ENCODE data around the gene PLXNA2. TPM values are rescaled to one million over a fixed set of nuclear protein-coding genes. Genes with fewer than 3 reads are reported as not detected.

The PLXNA2 gene
- polyA plus RNA-seq, 1 of the 3 experiments (the other 2 are of a cell fraction), result 8.5 TPM

GRCh38 chr1:208180421-208180820, 63.8 kb downstream of the PLXNA2 start:
- Histone ChIP-seq H3K27me3 (ENCODE audit: insufficient read depth) (no peaks in the 10 kb centered on the region), H3K27ac (ENCODE audit: low read depth in 2 of 2, low read length in 1 of 2) (no peak overlapping the region; a peak in 1 of 4 replicates), H3K36me3 (replicated peaks in 1 of 2; ENCODE audit: control insufficient read depth in 1 of 2, insufficient read depth in 2 of 2, low read length in 1 of 2) (peaks cover 0 to 11% of the 10 kb centered on the region in 2 experiments), H3K9me2 (no peaks in the 10 kb centered on the region), H4K20me1 (ENCODE audit: insufficient read depth) (peaks cover 5% of the 10 kb centered on the region; the same call in 1 of the 2 replicates), H3K9ac (no peak overlapping the region), H3K4me1 (ENCODE audit: control insufficient read depth in 1 of 2, insufficient read depth in 2 of 2, low read depth in 1 of 2, low read length in 1 of 2) (peaks cover 32 to 47% of the 10 kb centered on the region in 2 experiments), H3K79me2 (ENCODE audit: insufficient read depth) (peaks cover 61% of the 10 kb centered on the region), H2AFZ (ENCODE audit: low read depth) (no peak overlapping the region), H3K9me3 (no peaks in the 10 kb centered on the region), H3F3A (replicated peaks; ENCODE audit: insufficient read depth) (peaks cover 17% of the 10 kb centered on the region), H3K4me2 (no peak overlapping the region), H3K4me3 (ENCODE audit: low read depth in 2 of 2, low read length in 1 of 2) (no peak overlapping the region)
- 92% methylated on average over 7 of the region's 7 CpGs for WGBS (ENCODE audit: low lambda C conversion rate)
- ChIA-PET CTCF (interaction anchor here (0.8 to 1.5 kb wide), 3 partner anchors 18 to 159 kb away, joined by 3 to 5 read pairs (median 3); no protein-coding TSS in a partner anchor), POLR2A (no interaction called here)
- no peak for DNase-seq
- TF ChIP-seq YY1 (IDR thresholded peaks at IDR 0.05; ENCODE audit: low read depth) (no peak), GABPA (IDR thresholded peaks at IDR 0.05; ENCODE audit: low read depth) (no peak), FOXJ3 (CRISPR knock-in tag; IDR thresholded peaks at IDR 0.05) (no peak), RAD21 (IDR thresholded peaks at IDR 0.05; ENCODE audit: low read length) (no peak), TAF1 (IDR thresholded peaks at IDR 0.05; ENCODE audit: borderline replicate concordance, low read depth, low read length) (no peak), IRF3 (IDR thresholded peaks at IDR 0.05; ENCODE audit: low read depth, low read length) (no peak), FOSL2 (IDR thresholded peaks at IDR 0.05; ENCODE audit: borderline replicate concordance, low read depth) (no peak), CHD2 (IDR thresholded peaks at IDR 0.05; ENCODE audit: low read length, partially characterized antibody) (no peak), EP300 (IDR thresholded peaks at IDR 0.05; ENCODE audit: borderline replicate concordance in 1 of 2, low read depth in 1 of 2, low read length in 1 of 2) (no peak)

GRCh38 chr1:208179961-208180409, 64.2 kb downstream of the PLXNA2 start:
- Histone ChIP-seq H3K27ac (ENCODE audit: low read depth in 2 of 2, low read length in 1 of 2) (no peak overlapping the region; a peak in 1 of 4 replicates), H3K4me1 (ENCODE audit: control insufficient read depth in 1 of 2, insufficient read depth in 2 of 2, low read depth in 1 of 2, low read length in 1 of 2) (peaks cover 31 to 48% of the 10 kb centered on the region in 2 experiments), H4K20me1 (ENCODE audit: insufficient read depth) (peaks cover 4% of the 10 kb centered on the region; the same call in 1 of the 2 replicates), H3K4me3 (ENCODE audit: low read depth in 2 of 2, low read length in 1 of 2) (no peak overlapping the region), H2AFZ (ENCODE audit: low read depth) (no peak overlapping the region), H3K9me3 (no peaks in the 10 kb centered on the region), H3K79me2 (ENCODE audit: insufficient read depth) (peaks cover 64% of the 10 kb centered on the region), H3K36me3 (replicated peaks in 1 of 2; ENCODE audit: control insufficient read depth in 1 of 2, insufficient read depth in 2 of 2, low read length in 1 of 2) (peaks cover 0 to 11% of the 10 kb centered on the region in 2 experiments), H3F3A (replicated peaks; ENCODE audit: insufficient read depth) (peaks cover 12% of the 10 kb centered on the region), H3K4me2 (no peak overlapping the region), H3K27me3 (ENCODE audit: insufficient read depth) (no peaks in the 10 kb centered on the region), H3K9ac (no peak overlapping the region), H3K9me2 (no peaks in the 10 kb centered on the region)
- 75% methylated on average over 6 of the region's 7 CpGs for WGBS (ENCODE audit: low lambda C conversion rate)
- ChIA-PET POLR2A (no interaction called here), CTCF (interaction anchor here (0.8 to 1.5 kb wide), 4 partner anchors 18 to 158 kb away, joined by 3 to 5 read pairs (median 3); no protein-coding TSS in a partner anchor)
- DNase-seq, result no peak
- no peak for TF ChIP-seq RXRA (IDR thresholded peaks at IDR 0.05; ENCODE audit: borderline replicate concordance, low read depth)
- no peak for TF ChIP-seq ZBTB33 (IDR thresholded peaks at IDR 0.05; ENCODE audit: borderline replicate concordance, low read depth)
- TF ChIP-seq RAD21 (IDR thresholded peaks at IDR 0.05; ENCODE audit: low read length), result no peak
- TF ChIP-seq IRF3 (IDR thresholded peaks at IDR 0.05; ENCODE audit: low read depth, low read length), result no peak
- TF ChIP-seq POLR2AphosphoS5 (IDR thresholded peaks at IDR 0.05; ENCODE audit: low read depth, low read length), result no peak
- no peak for TF ChIP-seq MEF2A (IDR thresholded peaks at IDR 0.05; ENCODE audit: borderline replicate concordance, low read depth)
- no peak for TF ChIP-seq RCOR1 (IDR thresholded peaks at IDR 0.05; ENCODE audit: low read length)
- TF ChIP-seq CHD2 (IDR thresholded peaks at IDR 0.05; ENCODE audit: low read length, partially characterized antibody), result no peak
- TF ChIP-seq USF1 (IDR thresholded peaks at IDR 0.05; ENCODE audit: borderline replicate concordance, low read depth), result no peak
- no peak for TF ChIP-seq PBX3 (IDR thresholded peaks at IDR 0.05)
- no peak for TF ChIP-seq YY1 (IDR thresholded peaks at IDR 0.05; ENCODE audit: low read depth)

All from SK-N-SH (cell line).